Measurements from ENCODE around the gene IRF3. TPM values are rescaled to one million over a fixed set of nuclear protein-coding genes. Genes with fewer than 3 reads are reported as not detected.
A peak's percentile ranks its signal among the peaks of the same experiment; 100 is the strongest.

Gene IRF3
- total and polyA plus RNA-seq, 2 donors from 2014 or later: 64.5 to 84.9 TPM

- FAIRE-seq (no peak), DNase-seq (peak in 2 of 5 donors; percentile 17 to 37)
- no peak for TF ChIP-seq CTCF (IDR thresholded peaks at IDR 0.05; ENCODE audit: borderline replicate concordance, extremely low read depth, insufficient read depth)
These were observed 26.1 kb downstream of the IRF3 start for GRCh38 chr19:49639401-49640112.

GRCh38 chr19:49637821-49638738, 27.6 kb downstream of the IRF3 start:
- H3K9ac ChIP-seq (ENCODE audit: low read length in 3 of 3): peak overlapping the region in 2 of 3 donors; percentile 69 to 82
- peak overlapping the region; percentile 63 to 84 for H3K27ac ChIP-seq (ENCODE audit: low read depth in 2 of 2, low read length in 2 of 2)
- peak overlapping the region; percentile 47 to 75 (median 54) for H3K4me3 ChIP-seq (ENCODE audit: low read length in 3 of 3)
- intact Hi-C loops (cut with DNase I): no loop called here
- no peak for TF ChIP-seq CTCF (IDR thresholded peaks at IDR 0.05; ENCODE audit: borderline replicate concordance, extremely low read depth, insufficient read depth)
- FAIRE-seq (no peak), DNase-seq (peak; percentile 39 to 96 (median 73))
- no peaks in the 10 kb centered on the region for H3K36me3 ChIP-seq (ENCODE audit: control insufficient read depth in 2 of 3, insufficient read depth in 3 of 3, low read length in 3 of 3)
- peaks cover 3 to 26% (median 4%) of the 10 kb centered on the region in 3 donors for H3K4me1 ChIP-seq (ENCODE audit: control insufficient read depth in 2 of 3, insufficient read depth in 2 of 3, low read depth in 1 of 3, low read length in 3 of 3)
- no peaks in the 10 kb centered on the region for H3K9me3 ChIP-seq (ENCODE audit: control insufficient read depth in 2 of 3, insufficient read depth in 1 of 3, low read length in 3 of 3)
- no peaks in the 10 kb centered on the region for H3K27me3 ChIP-seq (ENCODE audit: control insufficient read depth, insufficient read depth, low read length)

More at GRCh38 chr19:49639401-49640112, 26.1 kb downstream of the IRF3 start:
- Histone ChIP-seq H3K9me3 (ENCODE audit: control insufficient read depth in 2 of 3, insufficient read depth in 1 of 3, low read length in 3 of 3) (no peaks in the 10 kb centered on the region), H3K9ac (ENCODE audit: low read length in 3 of 3) (peak overlapping the region; percentile 11 to 88 (median 64)), H3K27ac (ENCODE audit: low read depth in 2 of 2, low read length in 2 of 2) (peak overlapping the region; percentile 88), H3K36me3 (ENCODE audit: control insufficient read depth in 2 of 3, insufficient read depth in 3 of 3, low read length in 3 of 3) (no peaks in the 10 kb centered on the region), H3K4me1 (ENCODE audit: control insufficient read depth in 2 of 3, insufficient read depth in 2 of 3, low read depth in 1 of 3, low read length in 3 of 3) (peaks cover 7 to 31% (median 14%) of the 10 kb centered on the region in 3 donors), H3K4me3 (ENCODE audit: low read length in 3 of 3) (peak overlapping the region; percentile 63 to 75 (median 65)), H3K27me3 (ENCODE audit: control insufficient read depth, insufficient read depth, low read length) (no peaks in the 10 kb centered on the region)
- intact Hi-C loops (cut with DNase I): no loop called here

GRCh38 chr19:49636233-49636932, 29.3 kb downstream of the IRF3 start:
- DNase-seq (peak in 2 of 5 donors; percentile 21 to 67), FAIRE-seq (no peak)
- Histone ChIP-seq H3K9me3 (ENCODE audit: control insufficient read depth in 2 of 3, insufficient read depth in 1 of 3, low read length in 3 of 3) (no peaks in the 10 kb centered on the region), H3K36me3 (ENCODE audit: control insufficient read depth in 2 of 3, insufficient read depth in 3 of 3, low read length in 3 of 3) (no peaks in the 10 kb centered on the region), H3K27ac (ENCODE audit: low read depth in 2 of 2, low read length in 2 of 2) (no peak overlapping the region), H3K4me3 (ENCODE audit: low read length in 3 of 3) (no peak overlapping the region), H3K9ac (ENCODE audit: low read length in 3 of 3) (no peak overlapping the region), H3K4me1 (ENCODE audit: control insufficient read depth in 2 of 3, insufficient read depth in 2 of 3, low read depth in 1 of 3, low read length in 3 of 3) (peaks cover 0 to 21% (median 0%) of the 10 kb centered on the region in 3 donors), H3K27me3 (ENCODE audit: control insufficient read depth, insufficient read depth, low read length) (no peaks in the 10 kb centered on the region)
- no peak for TF ChIP-seq CTCF (IDR thresholded peaks at IDR 0.05; ENCODE audit: borderline replicate concordance, extremely low read depth, insufficient read depth)
- intact Hi-C loops (cut with DNase I): no loop called here
